H1 (cell line): Measurements from ENCODE around the gene KIDINS220. TPM values are rescaled to one million over a fixed set of nuclear protein-coding genes. Genes with fewer than 3 reads are reported as not detected.

Source experiments
- CTCF ChIA-PET: fragments of 300-600 bp; sonication (Branson Sonifier 250); formaldehyde crosslinking; loops from one replicate; lab custom pipeline; 2021; ENCODE audit not compliant: partially characterized antibody; lab: Charles Lee
- POLR2A ChIA-PET: fragments of 300-600 bp; sonication (Branson Sonifier 250); formaldehyde crosslinking; loops from one replicate; lab custom pipeline; 2021; ENCODE audit warnings: inconsistent platforms; ENCODE audit not compliant: partially characterized antibody; lab: Charles Lee
- DNase-seq, 2 experiments: peaks; one replicate each; pipeline versions ENCODE4 v3.0.0 to v3.0.0-alpha.2; 2010 to 2022; ENCODE audit warnings: low spot score in 2 of 2, low read depth in 1 of 2, mixed read lengths in 1 of 2
- FAIRE-seq: peaks from 2 replicates; lab custom pipeline; 2011; peaks lifted over from hg19 to GRCh38; lab: Jason Lieb, UNC
- H2AFZ ChIP-seq: 2 replicates; pipeline ENCODE4 v1.8.1; 2012; ENCODE audit warnings: low read length, inconsistent platforms
- H2AK5ac ChIP-seq: 2 replicates; pipeline ENCODE4 v1.6.1; 2013; ENCODE audit warnings: low read depth, low read length
- H2BK120ac ChIP-seq: replicated peaks from 2 replicates; pipeline ENCODE3; 2013; ENCODE audit warnings: low read depth, low read length, inconsistent platforms
- H2BK12ac ChIP-seq: 2 replicates; pipeline ENCODE4 v1.6.1; 2013; ENCODE audit warnings: low read depth, low read length
- H2BK15ac ChIP-seq: 2 replicates; pipeline ENCODE4 v1.6.1; 2013; ENCODE audit warnings: low read length
- H2BK20ac ChIP-seq: 2 replicates; pipeline ENCODE4 v1.6.1; 2013; ENCODE audit warnings: low read length
- H2BK5ac ChIP-seq: 2 replicates; pipeline ENCODE4 v1.6.1; 2013; ENCODE audit warnings: low read depth, low read length
- H3K14ac ChIP-seq: 2 replicates; pipeline ENCODE4 v1.6.1; 2013; ENCODE audit warnings: inconsistent platforms; ENCODE audit not compliant: insufficient read length
- H3K18ac ChIP-seq: 2 replicates; pipeline ENCODE4 v1.6.1; 2013; ENCODE audit warnings: low read length; ENCODE audit errors: extremely low read depth
- H3K23ac ChIP-seq: 2 replicates; pipeline ENCODE4 v1.6.1; 2013; ENCODE audit warnings: inconsistent platforms; ENCODE audit not compliant: insufficient read length
- H3K23me2 ChIP-seq: 2 replicates; pipeline ENCODE4 v1.6.1; 2013; ENCODE audit warnings: low read depth, low read length
- H3K27ac ChIP-seq: 2 replicates; pipeline ENCODE4 v1.6.1; 2011; ENCODE audit warnings: low read depth, low read length, inconsistent platforms
- H3K27me3 ChIP-seq, 4 experiments: replicated peaks in 1 of 4; 1 replicate in 1 of 4; 2 replicates in 3 of 4; pipeline versions ENCODE4 v1.6.1 to v1.8.1; 2011 to 2013; ENCODE audit warnings: low read length in 3 of 4, mild to moderate bottlenecking in 3 of 4, inconsistent platforms in 2 of 4, mixed read lengths in 2 of 4, moderate library complexity in 1 of 4; ENCODE audit not compliant: control insufficient read depth in 3 of 4, insufficient read depth in 3 of 4; ENCODE audit errors: extremely low read depth in 1 of 4
- H3K36me3 ChIP-seq, 4 experiments: 2 replicates each; pipeline versions ENCODE4 v1.6.1 to v1.8.1; 2011 to 2013; ENCODE audit warnings: mild to moderate bottlenecking in 4 of 4, low read length in 3 of 4, moderate library complexity in 2 of 4, control low read depth in 1 of 4, inconsistent platforms in 1 of 4; ENCODE audit not compliant: insufficient read depth in 4 of 4, control insufficient read depth in 2 of 4
- H3K4ac ChIP-seq: replicated peaks from 2 replicates; pipeline ENCODE3; 2013; ENCODE audit warnings: low read length, low read depth, mixed read lengths, inconsistent platforms; ENCODE audit not compliant: insufficient read length
- H3K4me1 ChIP-seq, 4 experiments: replicated peaks in 1 of 4; 1 replicate in 1 of 4; 2 replicates in 3 of 4; pipeline versions ENCODE4 v1.6.1 to v1.8.1; 2011 to 2013; ENCODE audit warnings: low read length in 3 of 4, inconsistent platforms in 2 of 4, mixed read lengths in 1 of 4; ENCODE audit not compliant: insufficient read depth in 4 of 4, control insufficient read depth in 3 of 4
- H3K4me2 ChIP-seq, 2 experiments: 2 replicates each; pipeline versions ENCODE4 v1.6.1 to v1.8.1; 2011 to 2013; ENCODE audit warnings: low read depth in 2 of 2, low read length in 2 of 2, control low read depth in 1 of 2, inconsistent platforms in 1 of 2, mild to moderate bottlenecking in 1 of 2; ENCODE audit not compliant: insufficient read depth in 1 of 2
- H3K4me3 ChIP-seq, 4 experiments: fragments of 200-600, 300-600 bp in 1 of 4; sonication (generic), shearing (Covaris generic), sonication (Bioruptor Twin) in 1 of 4; 2 replicates each; pipeline versions ENCODE4 v1.5.1 to v1.8.1; 2011 to 2016; ENCODE audit warnings: low read length in 4 of 4, low read depth in 3 of 4, control low read depth in 2 of 4, inconsistent platforms in 2 of 4, mild to moderate bottlenecking in 2 of 4, mixed read lengths in 1 of 4, moderate library complexity in 1 of 4; ENCODE audit not compliant: insufficient read depth in 2 of 4; ENCODE audit errors: extremely low read depth in 1 of 4
- H3K56ac ChIP-seq: replicated peaks from 2 replicates; pipeline ENCODE3; 2013; ENCODE audit warnings: low read depth, mild to moderate bottlenecking, mixed read lengths, low read length, inconsistent platforms; ENCODE audit not compliant: insufficient read length
- H3K79me1 ChIP-seq: 2 replicates; pipeline ENCODE4 v1.6.1; 2013; ENCODE audit warnings: low read depth, low read length, control low read depth
- H3K79me2 ChIP-seq, 2 experiments: 2 replicates each; pipeline versions ENCODE4 v1.6.1 to v1.8.1; 2012 to 2013; ENCODE audit warnings: low read length in 2 of 2, mild to moderate bottlenecking in 2 of 2, inconsistent platforms in 1 of 2; ENCODE audit not compliant: insufficient read depth in 2 of 2, control insufficient read depth in 1 of 2
- H3K9ac ChIP-seq, 4 experiments: replicated peaks in 1 of 4; 1 replicate in 1 of 4; 2 replicates in 3 of 4; pipeline versions ENCODE4 v1.6.1 to v1.8.1; 2011 to 2013; ENCODE audit warnings: low read depth in 3 of 4, low read length in 3 of 4, control low read depth in 2 of 4, mild to moderate bottlenecking in 2 of 4, moderate library complexity in 2 of 4, inconsistent platforms in 1 of 4; ENCODE audit errors: extremely low read depth in 1 of 4
- H3K9me3 ChIP-seq, 2 experiments: 2 replicates each; pipeline versions ENCODE4 v1.6.1 to v1.8.1; 2012 to 2013; ENCODE audit warnings: mild to moderate bottlenecking in 2 of 2, moderate library complexity in 2 of 2, control low read depth in 1 of 2, inconsistent platforms in 1 of 2, low read depth in 1 of 2, low read length in 1 of 2, mixed read lengths in 1 of 2; ENCODE audit not compliant: insufficient read depth in 2 of 2
- H4K20me1 ChIP-seq, 2 experiments: replicated peaks in 1 of 2; 2 replicates each; pipeline versions ENCODE3 to v1.8.1; 2011 to 2013; ENCODE audit warnings: inconsistent platforms in 2 of 2, low read length in 2 of 2, mild to moderate bottlenecking in 1 of 2; ENCODE audit not compliant: insufficient read depth in 2 of 2, control insufficient read depth in 1 of 2
- H4K5ac ChIP-seq: 2 replicates; pipeline ENCODE4 v1.6.1; 2013; ENCODE audit warnings: low read length, low read depth, mixed read lengths, inconsistent platforms; ENCODE audit not compliant: insufficient read length
- H4K8ac ChIP-seq: 2 replicates; pipeline ENCODE4 v1.8.0; 2013; ENCODE audit warnings: mild to moderate bottlenecking, moderate library complexity, low read length, inconsistent platforms; ENCODE audit not compliant: insufficient read depth; ENCODE audit errors: extremely low read depth
- H4K91ac ChIP-seq: replicated peaks from 2 replicates; pipeline ENCODE3; 2013; ENCODE audit warnings: low read length, mixed read lengths, inconsistent platforms; ENCODE audit not compliant: insufficient read length
- whole genome bisulfite sequencing, 2 experiments: shearing (Covaris generic) in 1 of 2; methylation state at CpG; one replicate each; pipeline versions ENCODE4 v1.1.6 to v1.1.7; 2013 to 2015; ENCODE audit warnings: low lambda C conversion rate in 2 of 2, mixed read lengths in 2 of 2, inconsistent platforms in 1 of 2, low coverage in 1 of 2, missing lambda C conversion rate in 1 of 2; ENCODE audit not compliant: insufficient replicate concordance in 2 of 2, insufficient coverage in 1 of 2, insufficient read length in 1 of 2; ENCODE audit errors: extremely low coverage in 1 of 2, missing lambda C conversion rate in 1 of 2; 5-methylcytosine and 5-hydroxymethylcytosine counted together
- polyA plus RNA-seq, 7 experiments: library from polyadenylated mRNA; depleted of rRNA in 3 of 7; stranded (reverse) in 5 of 7; unstranded in 2 of 7; fragments of >200 nt in 5 of 7; fragments of 200-250 nt in 2 of 7; gene quantifications; 1 replicate in 5 of 7; 2 replicates in 1 of 7; 4 replicates in 1 of 7; pipeline versions ENCODE4 v1.2.1 to v1.2.3, GENCODE V29; 2011 to 2013; ENCODE audit warnings: missing spikeins in 2 of 7, mixed read lengths in 2 of 7
- total RNA-seq: library from RNA; stranded (reverse); fragmentation: NEBNext Ultra II Directional; extraction: Animal tissue kit (Norgen Biotek cat#: 25700); gene quantifications from 2 replicates; pipeline ENCODE4 v1.2.1, GENCODE V29; 2021
- TF ChIP-seq, protein P1 (sequence below): IDR thresholded peaks from 2 replicates; pipeline ENCODE4 v1.6.1; 2011; ENCODE audit warnings: low read length, improper control_type of control experiment
- TF ChIP-seq, protein P2 (sequence below): IDR thresholded peaks from 2 replicates; pipeline ENCODE4 v1.6.1; 2011; ENCODE audit warnings: low read depth, mild to moderate bottlenecking, low read length; ENCODE audit not compliant: insufficient read depth

The KIDINS220 gene
- total and polyA plus RNA-seq, 2 of the 8 experiments (the other 6 are each of a cell fraction or from before 2014, with no cell fraction given) = 21.2 to 27.1 TPM

DNA sequence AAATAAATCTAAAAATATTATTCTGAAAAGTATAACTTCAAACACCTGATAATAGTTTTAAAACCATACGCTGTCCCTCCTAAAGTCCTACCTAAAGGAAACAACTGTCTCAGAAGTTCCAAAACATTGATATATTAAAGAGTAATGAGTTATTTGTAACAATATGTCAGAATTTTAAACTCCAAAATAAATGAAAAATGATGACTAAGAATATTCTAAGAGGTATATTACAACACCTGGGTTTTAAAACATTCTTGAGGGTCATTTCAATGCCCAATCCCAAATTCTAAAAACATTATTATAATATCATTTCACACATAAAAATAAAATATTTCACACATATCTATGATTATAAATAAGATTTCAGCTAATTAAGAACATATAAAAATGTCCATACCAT lies 20.2 kb downstream of the KIDINS220 start:
- no peak overlapping the region for H2BK12ac ChIP-seq
- peaks cover 0 to 1% of the 10 kb centered on the region in 2 experiments for H4K20me1 ChIP-seq
- no peak overlapping the region for H2BK15ac ChIP-seq
- H2BK5ac ChIP-seq = no peak overlapping the region
- TF ChIP-seq, protein P1, sequence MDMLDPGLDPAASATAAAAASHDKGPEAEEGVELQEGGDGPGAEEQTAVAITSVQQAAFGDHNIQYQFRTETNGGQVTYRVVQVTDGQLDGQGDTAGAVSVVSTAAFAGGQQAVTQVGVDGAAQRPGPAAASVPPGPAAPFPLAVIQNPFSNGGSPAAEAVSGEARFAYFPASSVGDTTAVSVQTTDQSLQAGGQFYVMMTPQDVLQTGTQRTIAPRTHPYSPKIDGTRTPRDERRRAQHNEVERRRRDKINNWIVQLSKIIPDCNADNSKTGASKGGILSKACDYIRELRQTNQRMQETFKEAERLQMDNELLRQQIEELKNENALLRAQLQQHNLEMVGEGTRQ = no peak
- TF ChIP-seq, protein P2, sequence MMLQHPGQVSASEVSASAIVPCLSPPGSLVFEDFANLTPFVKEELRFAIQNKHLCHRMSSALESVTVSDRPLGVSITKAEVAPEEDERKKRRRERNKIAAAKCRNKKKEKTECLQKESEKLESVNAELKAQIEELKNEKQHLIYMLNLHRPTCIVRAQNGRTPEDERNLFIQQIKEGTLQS = no peak
- TF ChIP-seq, all 59 proteins: peak for 0
- no peak overlapping the region for H3K14ac ChIP-seq
- H3K23me2 ChIP-seq = peaks cover under 1% of the 10 kb centered on the region; the same call in 1 of the 2 replicates
- no peak overlapping the region for H3K23ac ChIP-seq
- no peak overlapping the region for H4K5ac ChIP-seq
- no peak overlapping the region for H4K91ac ChIP-seq
- H3K27ac ChIP-seq = no peak overlapping the region
- H3K27me3 ChIP-seq = no peaks in the 10 kb centered on the region
- no peaks in the 10 kb centered on the region for H3K9me3 ChIP-seq
- no peak overlapping the region for H2BK20ac ChIP-seq
- no peak overlapping the region for H2AK5ac ChIP-seq
- no peak overlapping the region for H3K4me3 ChIP-seq
- no peaks in the 10 kb centered on the region for H3K79me1 ChIP-seq
- H2BK120ac ChIP-seq = no peak overlapping the region
- H3K9ac ChIP-seq = no peak overlapping the region
- H3K4ac ChIP-seq = no peak overlapping the region
- 94% methylated on average over 1 of the region's 1 CpG; no CpG with 5 or more reads in 1 of the 2 experiments for WGBS, 2 experiments
- no peak overlapping the region for H3K4me2 ChIP-seq
- FAIRE-seq (no peak), DNase-seq (no peak)
- H3K36me3 ChIP-seq = no peaks in the 10 kb centered on the region; a peak in 1 of 8 replicates
- no peak overlapping the region for H2AFZ ChIP-seq
- H3K79me2 ChIP-seq = no peaks in the 10 kb centered on the region
- ChIA-PET CTCF (no interaction called here), POLR2A (no interaction called here)
- no peak overlapping the region for H3K18ac ChIP-seq
- no peak overlapping the region for H4K8ac ChIP-seq
- no peak overlapping the region for H3K56ac ChIP-seq
- H3K4me1 ChIP-seq = no peaks in the 10 kb centered on the region
